ENCODE measurements around the gene PARS2.

PARS2 gene

DNA sequence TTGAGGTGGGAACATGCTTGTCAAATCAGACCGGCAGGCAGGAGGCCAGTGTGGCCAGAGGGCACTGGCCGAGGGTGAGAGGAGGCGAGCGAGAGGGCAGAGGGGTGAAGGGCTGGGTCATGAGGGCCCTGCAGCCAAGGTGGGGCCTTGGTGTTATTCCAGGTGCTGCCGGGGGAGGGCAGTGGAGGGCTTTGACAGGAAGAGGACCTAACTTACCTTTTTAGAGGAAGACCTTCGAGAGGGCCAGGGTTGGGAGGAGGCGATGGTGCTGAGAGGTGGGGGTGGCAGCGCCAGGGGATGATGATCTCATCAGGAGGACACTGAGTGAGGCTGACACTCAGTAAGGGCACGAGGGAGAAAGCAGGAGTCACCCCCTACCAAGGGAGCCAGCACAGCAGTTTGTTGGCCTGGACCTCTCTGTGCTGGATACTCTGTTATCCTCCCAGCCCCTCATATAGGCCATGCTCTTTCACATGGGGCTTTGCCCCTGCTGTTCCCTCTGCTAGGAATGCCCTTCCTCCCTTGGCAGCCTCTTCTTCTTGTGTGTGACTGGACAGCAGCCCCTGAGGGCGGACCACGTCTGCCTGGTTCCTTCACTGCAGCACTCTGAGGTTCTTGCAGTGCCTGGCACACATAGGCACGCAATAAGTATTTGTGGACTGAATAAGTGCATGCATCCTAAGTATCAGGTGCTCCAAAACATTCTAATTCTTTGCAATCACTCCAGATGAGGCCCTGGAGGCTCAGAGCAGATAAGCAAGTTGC is 44.3 kb upstream of the PARS2 start:
- no peaks in the 10 kb centered on the region for H3K9me3 ChIP-seq
- TF ChIP-seq Cebpa-rat (IDR thresholded peaks at IDR 0.05): no peak
- H3K27ac ChIP-seq: no peak overlapping the region

DNA sequence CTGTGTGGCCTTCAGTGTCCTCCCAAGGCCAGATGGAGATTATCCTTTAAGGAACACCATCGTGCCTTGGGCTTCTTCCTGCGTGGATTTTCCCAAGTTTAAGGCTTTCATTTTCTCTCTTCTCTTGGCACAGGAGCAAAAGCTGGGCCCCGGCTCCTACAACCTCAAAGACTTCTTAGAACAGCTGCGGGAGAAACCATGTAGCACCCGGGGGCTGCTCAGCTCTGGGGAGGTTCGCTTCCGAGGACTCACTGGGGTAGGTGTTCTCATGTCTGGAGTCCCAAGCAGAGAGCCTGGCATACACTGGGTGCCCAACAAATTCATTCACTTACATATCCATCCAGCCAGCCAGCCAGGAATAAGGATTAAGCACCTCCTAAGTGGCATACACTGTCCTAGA is 43.4 kb upstream of the PARS2 start:
- H3K4me1 ChIP-seq: no peaks in the 10 kb centered on the region
- H4K20me1 ChIP-seq: no peaks in the 10 kb centered on the region
- H3K27me3 ChIP-seq: no peaks in the 10 kb centered on the region
- no peak overlapping the region for H3K4me2 ChIP-seq
- H3K36me3 ChIP-seq: no peaks in the 10 kb centered on the region
- H3K9me3 ChIP-seq: no peaks in the 10 kb centered on the region
- no peak for TF ChIP-seq Cebpa-rat (IDR thresholded peaks at IDR 0.05)
- H3K9ac ChIP-seq: no peak overlapping the region
- no peak overlapping the region for H3K27ac ChIP-seq
- no peak overlapping the region for H3K4me3 ChIP-seq

More for the DNA sequence above, 44.3 kb upstream of the PARS2 start:
- Histone ChIP-seq H3K4me3 (no peak overlapping the region), H3K4me2 (no peak overlapping the region), H3K36me3 (no peaks in the 10 kb centered on the region), H3K4me1 (no peaks in the 10 kb centered on the region), H3K27me3 (no peaks in the 10 kb centered on the region), H3K9ac (no peak overlapping the region), H4K20me1 (no peaks in the 10 kb centered on the region)

DNA sequence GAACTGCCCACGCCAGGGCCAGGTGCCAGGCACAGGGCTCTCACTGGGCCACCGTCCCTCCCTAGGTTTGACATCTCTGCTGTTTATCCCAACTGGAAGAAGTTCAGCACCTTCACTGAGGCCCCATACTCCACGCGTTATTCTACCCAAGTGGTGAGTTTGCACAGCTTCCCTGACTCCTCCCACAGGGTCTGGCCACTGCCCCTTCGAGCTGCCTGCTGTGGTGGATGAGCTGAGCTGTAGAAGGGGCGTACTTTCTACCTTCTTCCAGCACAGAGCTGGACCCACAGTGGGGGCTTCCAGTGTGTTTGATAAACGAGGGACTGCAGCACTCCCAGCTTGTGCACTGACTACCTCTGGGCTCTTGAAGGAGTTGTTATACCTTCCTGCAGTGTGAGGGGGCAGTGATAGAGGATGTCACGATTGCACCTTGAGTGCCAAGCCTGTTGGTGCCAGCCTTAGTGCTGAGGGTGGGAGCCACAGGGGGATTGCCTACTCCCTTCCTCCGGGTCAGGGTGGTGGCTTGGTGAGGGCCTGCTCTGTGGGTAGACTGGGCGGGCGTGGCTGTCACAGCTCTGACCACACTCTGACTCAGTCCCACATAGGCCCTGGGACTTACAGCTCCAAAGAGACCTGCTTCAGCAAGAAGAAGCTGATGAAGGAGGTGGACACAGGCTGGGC is 42.7 kb upstream of the PARS2 start:
- no peaks in the 10 kb centered on the region for H3K4me1 ChIP-seq
- H3K9me3 ChIP-seq: no peaks in the 10 kb centered on the region
- H3K9ac ChIP-seq: no peak overlapping the region
- no peaks in the 10 kb centered on the region for H4K20me1 ChIP-seq
- H3K27me3 ChIP-seq: no peaks in the 10 kb centered on the region
- H3K4me3 ChIP-seq: no peak overlapping the region
- TF ChIP-seq Cebpa-rat (IDR thresholded peaks at IDR 0.05): no peak
- H3K27ac ChIP-seq: no peak overlapping the region
- H3K36me3 ChIP-seq: no peaks in the 10 kb centered on the region
- H3K4me2 ChIP-seq: no peak overlapping the region

GRCh38 chr1:54805981-54806381 is 41.7 kb upstream of the PARS2 start:
- TF ChIP-seq Cebpa-rat (IDR thresholded peaks at IDR 0.05): no peak
- no peaks in the 10 kb centered on the region for H3K9me3 ChIP-seq
- H3K27me3 ChIP-seq: no peaks in the 10 kb centered on the region
- H3K4me2 ChIP-seq: no peak overlapping the region
- H3K4me1 ChIP-seq: no peaks in the 10 kb centered on the region
- no peak overlapping the region for H3K9ac ChIP-seq
- no peak overlapping the region for H3K27ac ChIP-seq
- no peak overlapping the region for H3K4me3 ChIP-seq
- H3K36me3 ChIP-seq: no peaks in the 10 kb centered on the region
- H4K20me1 ChIP-seq: no peaks in the 10 kb centered on the region

DNA sequence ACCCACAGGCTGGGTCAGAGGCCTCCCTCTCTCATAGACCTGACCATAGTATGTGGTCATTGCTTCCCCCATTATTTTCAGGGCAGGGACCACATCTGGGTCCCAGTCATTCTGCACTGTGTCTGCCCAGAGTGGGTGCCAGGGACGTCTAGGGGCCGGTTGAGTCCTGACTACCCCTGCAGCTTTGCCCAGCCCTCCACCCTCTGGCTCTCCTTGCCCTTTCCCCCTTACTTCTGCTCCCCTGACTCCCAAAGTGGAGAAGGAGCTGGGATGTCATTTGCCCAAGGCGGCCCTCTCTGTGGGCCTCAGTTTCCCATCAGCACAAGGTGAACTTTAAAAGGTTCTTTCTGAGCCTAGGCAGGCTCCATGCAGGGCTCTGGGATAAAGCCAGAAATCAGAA is 41.1 kb upstream of the PARS2 start:
- Histone ChIP-seq H3K27me3 (no peaks in the 10 kb centered on the region), H3K4me3 (no peak overlapping the region), H3K4me2 (no peak overlapping the region), H3K36me3 (no peaks in the 10 kb centered on the region), H4K20me1 (no peaks in the 10 kb centered on the region), H3K27ac (no peak overlapping the region), H3K4me1 (no peaks in the 10 kb centered on the region), H3K9me3 (no peaks in the 10 kb centered on the region), H3K9ac (no peak overlapping the region)
- no peak for TF ChIP-seq Cebpa-rat (IDR thresholded peaks at IDR 0.05)

DNA sequence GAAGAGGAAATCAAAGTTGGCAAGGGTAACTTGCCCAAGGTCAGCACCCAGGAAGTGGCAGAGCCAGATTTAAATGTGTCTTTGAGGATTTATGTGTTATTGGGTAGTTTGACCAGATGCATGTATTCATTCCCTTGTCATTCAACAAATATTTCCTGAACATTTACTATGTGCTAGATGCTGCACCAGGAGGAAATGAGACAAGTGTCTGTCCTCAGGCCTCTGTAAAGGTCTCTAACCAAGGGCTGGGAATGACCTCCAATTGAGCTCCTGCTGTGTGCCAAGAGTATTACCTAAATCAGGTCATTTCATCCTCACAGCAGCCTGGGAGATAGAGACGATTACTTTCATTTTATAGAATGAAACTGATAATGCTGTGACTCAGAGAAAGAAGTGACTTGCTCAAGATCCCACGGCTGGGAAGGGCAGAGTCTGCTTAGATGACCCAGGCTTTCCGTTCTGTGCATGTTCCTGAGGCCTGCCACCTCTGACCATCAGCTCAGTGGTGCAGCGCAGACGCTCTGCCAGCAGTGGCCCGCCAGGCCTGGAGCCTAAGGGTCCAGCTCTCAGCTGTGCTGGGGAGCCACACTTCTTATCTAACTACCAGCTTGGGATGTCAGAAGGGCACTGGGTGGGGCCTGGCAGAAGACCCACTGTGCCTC is 40.3 kb upstream of the PARS2 start:
- Histone ChIP-seq H3K36me3 (no peaks in the 10 kb centered on the region), H3K4me2 (no peak overlapping the region), H4K20me1 (no peaks in the 10 kb centered on the region), H3K4me3 (no peak overlapping the region), H3K27me3 (no peaks in the 10 kb centered on the region), H3K9me3 (no peaks in the 10 kb centered on the region), H3K9ac (no peak overlapping the region), H3K27ac (no peak overlapping the region), H3K4me1 (no peaks in the 10 kb centered on the region)
- TF ChIP-seq Cebpa-rat (IDR thresholded peaks at IDR 0.05): no peak

GRCh38 chr1:54803761-54804470 is 39.6 kb upstream of the PARS2 start:
- H4K20me1 ChIP-seq: no peaks in the 10 kb centered on the region
- 0 out of 2 replicates have a peak, but pooled peaks cover 3% of the 10 kb centered on the region for H3K4me1 ChIP-seq
- H3K27me3 ChIP-seq: no peaks in the 10 kb centered on the region
- H3K9ac ChIP-seq: no peak overlapping the region
- H3K27ac ChIP-seq: no peak overlapping the region
- no peaks in the 10 kb centered on the region for H3K36me3 ChIP-seq
- H3K4me3 ChIP-seq: no peak overlapping the region
- TF ChIP-seq Cebpa-rat (IDR thresholded peaks at IDR 0.05): no peak
- H3K9me3 ChIP-seq: no peaks in the 10 kb centered on the region
- no peak overlapping the region for H3K4me2 ChIP-seq

DNA sequence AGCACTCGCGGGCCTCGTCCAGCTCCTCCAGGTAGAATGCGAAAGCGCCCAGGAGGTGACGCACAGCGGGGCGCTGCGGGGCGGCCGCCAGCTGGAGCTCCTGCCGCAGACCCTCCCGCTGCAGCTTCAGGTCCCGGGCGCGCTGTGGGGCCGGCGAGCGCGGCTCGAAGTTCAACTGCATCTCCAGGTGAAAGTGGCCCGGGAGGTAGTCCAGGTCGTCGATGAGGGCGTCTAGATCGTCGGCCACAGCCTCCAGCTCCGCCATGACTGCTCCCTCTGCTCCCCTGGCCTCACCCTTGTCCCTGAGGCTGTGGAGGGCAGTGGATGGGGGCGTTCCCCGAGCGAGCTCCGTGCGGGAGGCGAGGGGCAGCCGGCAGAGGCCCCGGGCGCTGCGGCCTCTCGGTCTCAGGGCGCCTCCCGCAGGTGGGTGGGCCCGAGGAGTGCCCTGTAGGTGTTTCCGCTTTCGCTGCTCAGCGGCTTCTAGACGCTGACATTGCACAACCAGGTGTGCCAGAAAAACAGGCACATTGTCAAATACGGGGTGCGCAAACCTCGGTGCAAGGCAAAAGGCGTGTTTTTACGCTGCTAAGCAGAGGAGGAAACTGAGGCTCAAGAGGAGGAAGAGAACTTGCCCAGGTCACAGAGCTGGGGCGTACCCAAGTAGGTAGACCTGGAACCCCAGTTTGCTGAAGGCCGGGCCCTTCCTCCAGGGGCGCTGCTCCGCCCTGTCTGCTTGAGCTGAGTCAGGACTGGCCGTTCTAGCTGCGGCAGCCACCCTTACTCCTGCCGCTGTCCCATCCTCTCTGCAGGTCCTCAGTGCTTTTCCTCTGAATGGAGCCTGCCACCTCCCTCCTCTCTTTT is 36.8 kb upstream of the PARS2 start, which contains the start of gene TTC22:
Gene TTC22 (minus strand): TSS at position 425 of the 861 bp plus-strand sequence. CDS start 160 bp downstream, at position 265.
- no peak within 1 kb of the TSS for H3K4me2 ChIP-seq
- no peak for TF ChIP-seq Cebpa-rat (IDR thresholded peaks at IDR 0.05)

More for the DNA sequence above, 36.8 kb upstream of the PARS2 start, which contains the start of gene TTC22:
- Histone ChIP-seq H3K4me3 (no peak within 1 kb of the TSS), H3K27me3 (no peaks in the 10 kb centered on the region), H3K9me3 (no peaks in the 10 kb centered on the region), H3K9ac (no peak within 1 kb of the TSS), H3K27ac (no peak within 1 kb of the TSS), H4K20me1 (no peaks in the 10 kb centered on the region), H3K36me3 (no peaks in the 10 kb centered on the region), H3K4me1 (0 out of 2 replicates have a peak, but pooled peaks cover 4% of the 10 kb centered on the region)
